Muscle of arm (tissue), 14 donors: Measurements from ENCODE around the gene SPINK8. TPM values are rescaled to one million over a fixed set of nuclear protein-coding genes. Genes with fewer than 3 reads are reported as not detected.
"Not testable (repeated sequence)": the region's sequence is repeated elsewhere in the genome, so short reads cannot be mapped to it uniquely, and the experiment has no call there.

Experiments
- DNase-seq: peaks from one replicate; pipeline ENCODE4 v3.0.0-alpha.2; 2013
- long read RNA-seq, 11 donors: transcript quantifications; one replicate each; lab custom pipeline, GENCODE V29; 2026
- polyA plus RNA-seq, 12 donors: library from polyadenylated mRNA; unstranded; fragments of 120-200 nt; gene quantifications; one replicate each; pipeline ENCODE4 v1.2.1, GENCODE V29; 2013; ENCODE audit not compliant: insufficient read length in 12 of 12

SPINK8 gene
- polyA plus RNA-seq: not detected
- long read RNA-seq, donor 1: 0 reads
- long read RNA-seq, donor 2: 0 reads
- long read RNA-seq, donor 3: 0 reads
- long read RNA-seq, donor 4: 0 reads
- long read RNA-seq, donor 5: 0 reads
- long read RNA-seq, donor 6: 0 reads
- long read RNA-seq, donor 7: 0 reads
- long read RNA-seq, donor 8: 0 reads
- long read RNA-seq, donor 9: 0 reads
- long read RNA-seq, donor 10: 0 reads
- long read RNA-seq, donor 11: 0 reads

DNA sequence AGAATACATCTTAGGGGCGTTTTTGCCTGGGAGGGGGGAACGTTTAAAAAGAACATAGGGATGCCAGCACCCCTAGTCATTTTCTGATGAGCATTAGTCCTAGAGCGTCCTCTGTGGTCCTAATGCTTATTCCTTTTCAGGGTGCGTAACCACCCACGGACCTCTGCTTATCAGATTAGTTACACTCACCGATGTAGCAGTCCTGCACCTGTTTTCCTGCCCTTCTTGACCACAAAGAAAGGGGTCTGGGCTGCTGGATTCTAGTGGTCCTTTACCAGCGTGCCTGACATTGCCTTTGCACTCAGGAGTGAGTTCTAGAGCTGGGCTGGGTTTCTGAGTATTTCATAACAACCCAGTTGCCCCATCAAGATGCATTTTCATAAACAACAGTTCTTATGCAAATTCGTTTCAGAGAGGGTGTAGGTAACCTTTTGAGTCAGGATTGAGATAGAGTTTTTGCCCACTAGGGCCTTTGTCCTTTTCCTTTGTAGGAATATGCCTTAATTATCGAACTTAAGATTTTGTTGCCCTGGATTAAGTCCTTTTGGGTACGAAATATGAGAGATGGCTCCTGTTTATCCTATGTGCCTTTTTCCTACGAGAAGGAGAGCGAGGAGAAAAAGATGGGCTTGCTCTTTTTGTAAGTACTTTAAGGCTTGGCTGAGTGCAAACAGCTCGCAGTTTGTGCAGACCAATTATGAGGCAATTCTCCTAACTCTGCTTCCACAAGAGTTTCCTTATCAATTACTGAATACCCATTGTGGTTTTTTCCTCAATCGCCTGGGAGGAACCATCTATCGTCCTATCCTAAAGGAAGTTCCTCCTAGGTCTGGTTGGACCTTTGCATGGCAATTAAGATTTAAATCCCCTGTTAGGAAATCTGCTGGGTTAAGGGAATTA, at the start of gene SPINK8:
Gene SPINK8, minus strand, starts transcription at position 316 of the 900 bp plus-strand sequence. CDS start 5,320 bp downstream, outside the sequence.
- not testable (repeated sequence) for DNase-seq

DNA sequence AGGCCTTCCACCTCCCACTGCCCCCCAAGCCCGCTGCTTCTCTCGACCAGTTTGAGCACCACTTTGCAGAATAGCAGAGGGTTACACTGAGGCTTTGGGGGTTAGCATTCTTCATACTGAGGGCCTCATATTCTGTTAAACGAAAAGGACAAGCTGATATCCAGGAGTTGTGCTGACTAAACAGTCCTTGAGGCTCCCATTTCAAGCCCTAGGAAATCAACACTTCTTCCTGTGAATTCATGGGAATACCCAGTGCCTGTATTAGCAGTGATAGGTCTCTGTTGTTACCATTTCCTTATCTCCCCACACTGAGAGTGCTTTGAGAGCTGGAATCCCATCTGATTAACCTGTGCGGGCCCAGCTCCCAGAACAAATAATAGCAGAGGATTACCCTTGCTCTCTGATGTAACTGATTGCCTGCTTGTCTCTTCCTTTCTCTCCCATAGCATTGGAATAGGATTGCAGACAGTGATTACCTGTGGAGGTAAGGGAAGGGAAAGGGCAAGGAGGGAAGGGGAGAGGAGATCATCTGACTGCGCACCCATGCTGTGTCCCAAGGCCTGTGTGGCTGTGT, 39.5 kb upstream of the SPINK8 start:
- no peak for DNase-seq

DNA sequence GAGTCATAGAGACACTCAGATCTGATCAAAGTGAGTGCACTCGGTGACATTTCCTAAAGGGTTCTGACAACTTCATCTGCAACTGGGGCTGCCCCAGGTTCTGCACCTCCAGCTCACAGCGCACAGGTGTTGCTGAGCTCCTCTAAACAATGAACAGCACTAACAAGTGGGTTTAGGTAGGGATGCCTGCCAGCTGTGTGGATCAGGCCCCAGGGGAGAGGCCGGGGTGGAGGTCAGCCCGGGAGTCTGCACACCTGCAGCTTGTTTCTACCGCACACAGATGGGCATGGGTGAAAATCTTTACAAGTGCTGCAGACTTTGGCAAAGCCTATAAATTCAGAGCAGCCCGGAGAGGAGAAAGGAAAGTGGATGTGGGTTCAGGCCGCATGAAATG, 38.9 kb upstream of the SPINK8 start:
- DNase-seq: no peak

DNA sequence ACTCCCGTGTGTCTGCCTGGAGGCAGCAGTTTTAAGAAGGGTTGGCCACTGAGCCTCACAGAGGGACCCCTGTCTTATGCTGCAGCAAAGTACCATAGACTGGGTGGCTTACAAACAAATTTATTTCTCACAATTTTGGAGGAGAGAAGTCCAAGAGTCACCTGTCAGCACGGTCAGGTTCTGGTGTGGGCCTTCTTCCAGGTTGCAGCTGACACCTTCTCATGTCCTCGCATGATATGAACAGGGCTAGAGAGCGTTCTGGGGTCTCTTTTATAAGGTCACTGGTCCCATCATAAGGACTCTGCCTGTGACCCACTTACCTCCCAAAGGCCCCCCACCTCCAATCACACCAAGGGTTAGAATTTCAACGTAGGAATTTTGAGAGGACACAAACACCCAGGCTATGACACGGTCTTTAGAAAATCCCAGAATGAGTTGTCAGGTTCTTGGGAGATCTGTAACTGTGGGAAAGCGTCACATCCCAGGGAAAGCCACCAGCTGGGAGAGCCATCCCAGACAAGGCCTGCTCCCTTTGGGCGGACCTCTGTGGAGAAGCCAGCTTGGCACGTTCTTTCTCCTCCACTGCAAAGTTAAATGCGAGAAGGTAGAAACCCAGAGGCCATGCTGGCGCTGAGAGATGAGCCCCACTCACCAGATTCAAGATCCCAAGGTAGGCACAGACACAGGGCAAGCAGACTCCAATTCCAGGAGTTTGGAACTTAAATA, 38.4 kb upstream of the SPINK8 start, which contains the start of gene FBXW12:
Gene FBXW12, plus strand, starts transcription at position 569 of the 726 bp plus-strand sequence. CDS start 549 bp downstream, outside the sequence.
- no peak for DNase-seq

DNA sequence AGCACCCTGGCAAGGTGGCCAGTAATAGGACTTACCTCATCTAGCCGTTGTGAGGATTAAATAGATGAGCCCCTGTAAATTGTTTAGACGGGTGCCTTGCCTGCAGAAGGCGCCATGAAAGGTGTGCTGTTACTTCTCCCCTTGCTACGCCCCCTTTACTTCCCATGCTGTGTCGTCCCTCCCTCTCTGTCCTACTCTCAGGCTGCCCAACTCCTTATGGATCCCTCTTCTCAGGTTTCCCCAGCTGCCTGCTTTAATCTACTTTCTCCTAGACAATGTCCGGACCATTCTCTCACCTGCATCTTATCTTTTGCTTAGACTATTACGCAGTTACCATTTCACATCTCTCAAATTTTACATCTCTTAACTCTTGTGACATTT, 36.9 kb upstream of the SPINK8 start:
- DNase-seq: no peak

DNA sequence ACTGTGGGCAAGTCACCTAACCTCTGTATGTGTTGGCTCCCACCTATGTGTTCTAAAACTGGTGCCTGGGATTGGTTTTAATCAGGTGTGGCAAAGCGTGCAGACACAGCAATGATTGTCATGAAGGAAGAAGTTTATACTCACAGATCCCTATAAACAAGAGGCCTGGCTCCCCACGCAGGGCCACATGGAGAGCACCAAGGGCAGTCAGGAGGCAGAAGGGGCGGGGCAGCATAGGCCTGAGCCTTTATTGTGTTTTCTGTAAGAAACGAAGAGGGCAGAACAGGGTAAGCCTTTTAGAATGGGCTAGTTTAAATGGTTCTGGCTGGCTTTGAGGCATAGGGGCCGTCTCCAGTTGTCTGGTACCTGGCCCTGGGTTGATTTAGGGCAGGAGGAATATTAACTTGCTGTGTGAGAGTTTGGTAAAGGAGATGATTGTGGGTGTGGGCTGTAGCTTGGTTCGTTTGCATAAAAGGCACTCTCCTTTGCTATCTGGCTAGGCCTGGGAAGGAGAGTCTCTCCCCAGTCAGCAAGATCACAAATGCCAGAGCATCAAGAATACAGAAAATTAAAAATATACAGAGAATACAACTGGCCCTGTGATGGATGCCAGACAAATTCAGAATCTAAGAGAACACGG, 36.4 kb upstream of the SPINK8 start:
- no peak for DNase-seq

DNA sequence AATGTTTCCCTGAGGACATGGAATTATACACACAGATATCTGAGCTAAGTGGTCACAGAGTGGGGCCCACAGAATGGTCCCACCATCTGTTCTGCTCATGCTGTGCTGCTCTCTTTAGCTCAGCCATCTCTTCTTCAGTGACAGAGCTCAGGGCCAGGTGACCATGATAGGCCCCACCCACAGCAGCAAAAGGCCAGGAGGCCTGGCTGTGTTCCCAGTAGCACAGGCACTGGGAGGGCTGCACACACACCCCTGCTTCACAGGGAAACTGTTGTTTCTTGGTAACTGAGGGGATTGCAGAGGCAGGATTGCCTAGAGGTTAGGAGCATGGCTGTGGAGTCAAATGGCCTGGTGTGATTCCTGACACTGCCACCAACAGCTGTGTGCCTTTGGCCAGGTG, 33.7 kb upstream of the SPINK8 start:
- peak; percentile 12 for DNase-seq

DNA sequence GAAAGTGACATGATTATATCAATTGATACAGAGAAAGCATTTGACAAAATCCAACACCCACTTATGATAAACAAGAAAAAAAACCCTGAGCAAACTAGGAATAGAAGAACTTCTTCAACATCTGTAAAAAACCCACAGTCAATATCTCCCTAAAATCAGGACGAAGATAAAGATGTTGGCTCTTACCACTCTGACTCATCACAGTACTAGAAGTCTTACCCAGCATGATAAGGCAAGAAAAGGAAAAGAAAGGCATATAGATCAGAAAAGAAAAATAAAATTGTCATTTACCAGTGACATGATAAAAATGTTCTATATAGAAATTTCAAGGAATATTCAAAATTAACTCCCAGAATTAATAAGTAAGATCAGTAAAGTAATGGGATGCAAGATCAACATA, 31.4 kb upstream of the SPINK8 start:
- DNase-seq: no peak

DNA sequence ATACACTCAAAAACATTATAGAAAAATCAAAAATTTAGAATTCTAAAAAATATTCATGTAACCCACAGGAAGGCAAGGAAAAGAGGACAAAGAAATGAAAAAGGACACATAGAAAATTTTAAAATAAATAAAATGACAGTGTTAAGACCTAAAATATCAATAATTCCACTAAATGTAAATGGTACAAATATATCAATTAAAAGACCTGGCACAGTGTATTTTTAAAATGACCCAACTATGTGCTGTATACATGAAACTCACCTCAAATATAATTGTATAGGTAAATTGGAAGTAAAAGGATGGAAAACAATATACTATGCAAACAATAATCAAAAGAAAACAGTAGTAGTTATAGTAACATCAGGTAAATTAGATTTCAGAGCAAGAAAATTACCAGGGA, 28.5 kb upstream of the SPINK8 start:
- no peak for DNase-seq

DNA sequence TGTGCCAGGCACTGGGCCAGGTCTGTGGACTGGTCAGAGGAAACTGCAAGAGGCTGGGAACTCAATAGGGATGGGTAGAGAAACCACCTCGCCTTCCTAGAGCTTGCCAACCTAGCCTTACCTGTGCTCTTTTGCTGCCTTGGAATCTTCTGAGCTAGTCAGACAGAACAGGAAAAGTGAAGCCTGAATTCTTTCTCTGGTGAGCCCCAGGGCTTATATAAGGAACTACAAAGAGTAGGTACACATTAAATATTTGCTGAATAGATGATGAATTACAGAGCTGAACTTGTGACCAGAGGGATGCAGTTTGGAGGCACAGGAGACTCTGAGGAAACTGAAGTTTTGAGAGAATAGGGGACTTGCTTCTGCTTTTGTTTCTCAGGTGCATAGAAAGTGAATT, 23.0 kb upstream of the SPINK8 start:
- no peak for DNase-seq

DNA sequence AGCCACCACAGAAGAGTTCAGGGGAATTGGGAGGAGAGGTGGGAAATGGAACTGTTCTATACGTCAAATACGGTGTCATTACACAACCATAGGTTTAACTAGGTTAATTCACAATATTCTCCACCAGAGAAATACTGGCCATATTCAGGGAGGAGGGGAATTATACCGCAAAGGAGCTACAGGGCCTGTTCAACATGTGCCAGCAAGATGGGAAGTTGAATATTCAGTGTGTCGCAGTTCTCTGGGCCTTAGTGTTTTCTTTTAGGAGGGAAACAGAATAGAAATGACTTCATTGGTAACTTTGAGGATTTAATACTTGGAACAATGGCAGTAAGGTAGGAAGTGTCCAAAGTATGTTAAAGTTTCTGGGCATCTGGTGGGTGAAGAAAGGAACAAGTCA, 20.5 kb upstream of the SPINK8 start:
- no peak for DNase-seq

DNA sequence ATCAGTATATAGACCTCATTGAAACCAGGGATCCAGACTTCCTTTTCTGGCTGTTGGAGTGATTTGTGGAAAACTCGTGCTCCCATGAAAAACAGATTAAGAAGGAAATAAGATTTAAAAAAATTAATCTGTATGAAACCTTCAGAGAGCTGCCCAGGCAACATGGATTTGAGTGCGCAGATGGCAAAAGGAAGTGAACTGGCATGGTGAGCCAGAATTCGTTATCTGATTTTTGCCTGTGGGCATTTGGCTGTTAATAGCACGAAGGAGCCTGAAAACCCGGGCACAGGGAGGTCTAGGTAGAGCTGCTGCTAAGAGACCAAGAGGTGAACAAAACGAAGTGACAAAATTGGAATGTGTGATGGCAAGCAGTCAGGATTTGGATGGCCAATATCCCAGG, 19.1 kb upstream of the SPINK8 start:
- no peak for DNase-seq

DNA sequence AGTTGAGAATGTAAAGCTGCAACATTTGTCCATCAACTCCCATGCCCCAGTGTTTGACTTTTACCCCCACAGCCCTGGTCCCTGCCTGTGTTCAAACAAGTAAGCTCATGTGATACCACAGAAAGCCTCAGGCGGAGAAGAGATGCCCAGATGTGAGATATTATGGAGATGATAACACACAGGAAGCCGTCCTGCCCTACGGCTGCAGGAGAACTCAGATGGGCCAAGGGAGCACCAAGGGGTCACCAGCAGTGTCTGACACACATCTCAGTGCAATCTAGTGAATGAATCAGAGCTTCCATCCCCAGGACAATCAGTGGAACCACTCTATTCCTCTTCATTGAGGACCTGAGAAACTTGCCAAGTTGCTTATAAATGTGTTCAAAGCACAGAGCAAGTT, 14.0 kb upstream of the SPINK8 start:
- no peak for DNase-seq

DNA sequence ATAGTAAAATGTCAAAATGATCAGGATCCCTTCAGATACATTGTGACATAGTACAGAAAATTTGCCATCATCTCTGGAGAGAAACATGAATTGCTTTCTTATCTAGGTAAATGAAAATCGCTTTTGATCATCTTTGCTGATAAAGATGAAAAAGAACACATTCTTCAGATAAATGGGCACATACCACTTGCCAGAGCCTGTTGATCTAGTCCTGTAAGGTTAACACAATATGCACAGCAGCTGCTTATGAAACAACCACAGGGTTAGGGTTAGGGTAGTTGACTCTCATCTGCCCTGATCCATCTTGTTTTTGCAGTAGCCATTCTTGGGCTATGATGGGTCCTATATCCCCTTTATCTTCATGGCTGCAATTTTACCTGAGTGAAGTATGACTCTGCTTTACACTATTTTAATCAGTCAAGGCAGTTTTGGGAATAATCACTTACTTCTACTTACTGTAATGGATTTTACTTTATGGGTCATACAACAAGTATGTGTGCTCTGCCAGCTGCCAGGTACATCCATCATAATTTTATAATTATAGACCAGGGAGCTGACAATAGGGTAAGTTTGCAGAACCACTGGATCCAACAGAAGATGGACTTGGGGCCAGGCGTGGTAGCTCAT, 12.6 kb upstream of the SPINK8 start:
- no peak for DNase-seq

DNA sequence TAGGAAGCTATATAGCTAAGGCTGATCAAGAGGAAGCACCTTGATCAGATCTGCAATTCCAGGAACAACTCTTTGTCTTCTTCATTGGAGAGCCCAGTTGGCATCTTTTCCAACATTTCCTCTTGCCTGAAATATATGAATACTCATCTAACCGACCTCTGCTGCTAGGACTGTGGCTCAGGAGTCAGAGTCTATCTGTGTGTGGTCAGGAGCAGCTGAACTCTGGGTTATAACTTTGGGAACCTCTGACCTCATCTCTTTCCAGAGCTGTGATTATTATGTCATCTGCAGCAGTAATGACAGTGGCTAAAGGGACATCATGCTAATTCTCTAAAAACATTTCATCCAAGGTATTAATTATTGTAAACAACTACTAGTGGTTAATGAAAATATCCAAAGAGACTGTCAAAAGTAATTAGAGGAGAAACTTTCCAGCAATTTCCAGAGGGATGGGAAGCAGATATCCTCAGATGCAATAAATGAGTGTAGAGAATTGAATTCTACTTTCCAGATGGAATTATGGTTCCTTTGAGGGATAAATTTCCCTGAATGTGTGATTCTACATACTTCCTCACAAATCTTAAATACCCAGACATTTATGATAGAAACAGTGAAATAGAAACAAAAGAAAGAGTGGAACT, 11.5 kb upstream of the SPINK8 start:
- no peak for DNase-seq

DNA sequence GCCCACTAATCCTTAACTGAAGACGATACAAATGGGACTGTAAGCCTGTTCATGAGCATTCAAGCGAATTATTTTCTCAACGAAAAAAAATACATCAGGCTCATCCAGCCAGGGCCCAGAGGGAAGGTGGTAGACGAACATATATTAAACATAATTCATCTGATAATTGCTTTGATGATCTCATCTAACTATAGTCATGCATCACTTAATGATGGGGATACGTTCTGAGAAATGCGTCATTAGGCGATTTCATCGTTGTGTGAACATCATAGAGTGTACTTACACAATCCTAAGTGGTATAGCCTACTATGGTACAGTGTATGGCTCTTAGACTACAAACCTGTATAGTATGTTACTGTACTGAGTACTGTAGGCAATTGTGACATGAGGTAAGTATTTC, 10.0 kb upstream of the SPINK8 start:
- no peak for DNase-seq

DNA sequence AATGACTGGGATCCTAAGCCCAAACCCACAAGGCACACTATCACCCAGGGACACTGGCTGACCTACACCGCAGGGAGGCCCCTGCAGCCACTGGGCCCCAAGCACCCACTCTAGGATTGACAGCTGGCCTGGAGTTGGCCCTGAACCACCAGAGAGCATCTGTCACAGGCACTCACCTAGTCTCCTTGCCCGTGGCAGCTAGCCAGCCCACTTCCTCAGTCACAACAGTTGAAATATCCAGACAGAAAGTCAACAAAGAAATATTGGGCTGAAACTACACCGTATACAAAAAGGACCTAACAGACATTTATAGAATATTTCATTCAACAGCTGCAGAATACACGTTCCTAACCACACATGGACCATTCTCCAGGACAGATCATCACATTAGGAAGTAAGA, 5.2 kb upstream of the SPINK8 start:
- DNase-seq: no peak

DNA sequence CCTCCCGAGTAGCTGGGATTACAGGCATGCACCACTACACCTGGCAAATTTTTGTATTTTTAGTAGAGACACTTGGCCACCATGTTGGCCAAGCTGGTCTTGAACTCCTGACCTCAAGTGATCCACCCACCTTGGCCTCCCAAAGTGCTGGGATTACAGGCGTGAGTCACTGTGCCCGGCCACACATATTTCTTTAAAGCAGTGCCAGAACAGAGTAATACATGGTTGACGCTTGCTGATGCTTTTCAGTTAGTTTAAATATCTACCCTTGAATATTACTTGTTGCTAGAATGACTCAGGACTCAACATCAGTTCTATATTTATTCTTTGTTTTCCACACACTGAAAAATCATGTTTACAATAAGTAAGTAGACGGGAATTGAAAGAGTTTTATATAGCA, 4.1 kb upstream of the SPINK8 start:
- DNase-seq: not testable (repeated sequence)

DNA sequence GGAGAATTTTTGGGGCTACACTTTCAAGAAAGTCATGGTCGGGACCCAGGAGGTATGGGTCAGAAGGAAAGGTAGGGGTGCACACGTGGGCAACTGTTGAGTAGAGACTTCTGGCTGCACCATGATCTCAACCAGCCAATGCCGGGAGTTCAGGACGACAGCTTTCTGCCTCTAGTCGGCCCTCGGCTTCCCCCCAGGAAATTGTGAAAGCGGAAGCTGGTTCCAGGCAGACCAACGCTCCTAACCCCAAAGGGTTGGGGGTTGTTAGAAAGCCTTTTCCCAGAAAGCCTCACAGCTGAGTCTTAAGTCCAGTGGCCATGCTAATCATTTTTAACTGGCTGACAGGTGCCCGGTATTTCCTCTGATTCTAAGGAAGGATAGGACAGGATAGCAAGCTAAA, 1.8 kb upstream of the SPINK8 start:
- not testable (repeated sequence) for DNase-seq

DNA sequence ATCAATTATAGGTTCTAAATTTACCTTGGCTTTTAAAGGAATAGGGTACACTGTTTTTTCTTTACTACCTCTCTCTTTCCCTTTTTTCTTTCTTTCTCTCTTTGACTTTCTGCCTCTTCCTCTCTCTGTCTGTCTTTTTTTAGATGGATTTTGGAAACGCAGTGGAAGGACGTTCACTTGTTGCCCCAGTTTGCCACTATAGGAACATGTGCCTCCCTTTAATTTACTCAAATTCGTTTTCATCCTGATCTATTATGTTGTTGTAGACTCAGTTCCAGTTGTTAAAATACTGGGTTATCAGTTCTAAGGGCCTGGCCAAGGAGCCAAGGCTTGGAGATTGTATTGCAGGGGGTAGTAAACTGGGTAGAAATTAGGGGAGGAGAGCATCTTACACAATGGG, 1.1 kb upstream of the SPINK8 start:
- DNase-seq: no peak
